PC-3 (cell line): ENCODE results near the gene MYH7. TPM values are rescaled to one million over a fixed set of nuclear protein-coding genes. Genes with fewer than 3 reads are reported as not detected.
"Not testable (repeated sequence)": the region's sequence is repeated elsewhere in the genome, so short reads cannot be mapped to it uniquely, and the experiment has no call there.

ENCODE experiments used
- ATAC-seq: fragments of 200-7000 bp; cut with Tn5 transposase; 2 replicates; pipeline ENCODE4 v1.9.1; 2020; ENCODE audit warnings: mild to moderate bottlenecking, moderate library complexity
- BruUV-seq: library from RNA; stranded (reverse); fragments of 400-500 nt; replicated peaks from 2 replicates; lab custom pipeline; 2021; lab: Mats Ljungman, UMichigan
- CTCF ChIA-PET: fragments of 300-600 bp; sonication (Branson Sonifier 250); formaldehyde crosslinking; loops from one replicate; lab custom pipeline; 2022; ENCODE audit warnings: antibody characterized with exemption; lab: Charles Lee
- POLR2A ChIA-PET: fragments of 300-600 bp; sonication (Branson Sonifier 250); formaldehyde crosslinking; loops from one replicate; lab custom pipeline; 2022; ENCODE audit warnings: antibody characterized with exemption; ENCODE audit not compliant: unreplicated experiment; lab: Charles Lee
- DNase-seq: peaks from one replicate; pipeline ENCODE4 v3.0.0-alpha.2; 2015
- H2AFZ ChIP-seq: fragments of 300-600 bp; sonication (generic); 2 replicates; pipeline ENCODE4 v1.6.0; 2016; ENCODE audit warnings: antibody characterized with exemption, low read length
- H3F3A ChIP-seq: fragments of 300-600 bp; sonication (generic); one replicate; pipeline ENCODE4 v1.6.0; 2017; ENCODE audit warnings: antibody characterized with exemption, low read length, control low read depth, mild to moderate bottlenecking; ENCODE audit not compliant: unreplicated experiment
- H3K27ac ChIP-seq: fragments of 300-600 bp; sonication (generic); 2 replicates; pipeline ENCODE4 v1.5.1; 2016; ENCODE audit warnings: mild to moderate bottlenecking, low read length
- H3K27me3 ChIP-seq: fragments of 300-600 bp; sonication (generic); 2 replicates; pipeline ENCODE4 v1.6.1; 2016; ENCODE audit warnings: low read length, mixed read lengths
- H3K36me3 ChIP-seq: fragments of 300-600 bp; sonication (generic); 2 replicates; pipeline ENCODE4 v1.6.1; 2016; ENCODE audit warnings: low read depth, mixed run types, low read length, mixed read lengths
- H3K4me1 ChIP-seq: fragments of 300-600 bp; sonication (generic); 2 replicates; pipeline ENCODE4 v1.5.1; 2016; ENCODE audit warnings: low read length; ENCODE audit not compliant: insufficient read depth
- H3K4me2 ChIP-seq: fragments of 300-600 bp; sonication (generic); 2 replicates; pipeline ENCODE4 v1.6.0; 2016; ENCODE audit warnings: low read length
- H3K4me3 ChIP-seq: fragments of 300-600 bp; sonication (generic); 2 replicates; pipeline ENCODE4 v1.5.1; 2016; ENCODE audit warnings: mild to moderate bottlenecking, low read length, mixed read lengths
- H3K79me2 ChIP-seq: fragments of 300-600 bp; sonication (generic); 2 replicates; pipeline ENCODE4 v1.6.1; 2017; ENCODE audit warnings: low read length, mixed read lengths
- H3K9ac ChIP-seq: fragments of 300-600 bp; sonication (generic); 2 replicates; pipeline ENCODE4 v1.6.0; 2016; ENCODE audit warnings: mild to moderate bottlenecking, low read length
- H3K9me2 ChIP-seq: fragments of 300-600 bp; sonication (generic); replicated peaks from 2 replicates; pipeline ENCODE4 v1.6.1; 2016; ENCODE audit warnings: mixed run types, low read length, mixed read lengths
- H3K9me3 ChIP-seq: fragments of 300-600 bp; sonication (generic); 2 replicates; pipeline ENCODE4 v1.6.1; 2016; ENCODE audit warnings: low read length, mixed read lengths
- H4K20me1 ChIP-seq: fragments of 300-600 bp; sonication (generic); 2 replicates; pipeline ENCODE4 v1.6.1; 2016; ENCODE audit warnings: low read length, mixed read lengths
- EZH2 ChIP-seq: fragments of 300-600 bp; sonication (generic); IDR thresholded peaks from one replicate; pipeline ENCODE4 v1.6.1; 2017; ENCODE audit warnings: antibody characterized with exemption, mild to moderate bottlenecking, low read length; ENCODE audit not compliant: unreplicated experiment
- EZH2phosphoT487 ChIP-seq: fragments of 300-600 bp; sonication (generic); IDR thresholded peaks from 2 replicates; pipeline ENCODE4 v1.6.1; 2018; ENCODE audit warnings: mild to moderate bottlenecking, antibody characterized with exemption, low read length, borderline replicate concordance
- intact Hi-C: fragments of 100-400 bp; cut with micrococcal nuclease; formaldehyde crosslinking; loops from 2 replicates; pipeline ENCODE4 v1.9.0; 2023
- total RNA-seq: library from RNA; depleted of rRNA; stranded (reverse); fragments of >200 nt; gene quantifications from 2 replicates; pipeline ENCODE4 v1.2.3, GENCODE V29; 2014
- TF ChIP-seq, protein P1 (sequence below): fragments of 300-600 bp; sonication (generic); conservative IDR thresholded peaks from 2 replicates; pipeline ENCODE4 v1.5.1; 2017; ENCODE audit warnings: antibody characterized with exemption, low read depth, mild to moderate bottlenecking, low read length

The MYH7 gene
- total RNA-seq, 1 experiment from 2014 or later: not detected

DNA sequence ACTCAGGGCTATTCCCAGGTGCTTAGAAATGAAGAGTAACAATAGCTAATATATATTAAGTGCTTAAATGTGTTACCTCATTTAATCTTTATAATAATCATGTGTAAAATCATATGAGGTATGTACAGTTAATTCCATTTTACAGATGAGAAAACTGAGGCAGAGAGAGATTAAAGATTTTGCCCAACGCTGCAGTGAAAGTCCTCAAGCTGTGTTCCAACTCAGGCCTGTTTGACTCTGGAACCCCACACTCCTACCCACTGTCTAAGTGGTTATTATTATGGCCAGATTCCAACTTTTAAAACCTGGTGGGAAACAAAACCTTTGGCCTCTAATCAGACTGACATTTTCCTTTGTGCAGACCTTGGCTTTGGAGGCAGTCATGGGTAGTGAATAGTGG, 48.5 kb downstream of the MYH7 start:
- no peaks in the 10 kb centered on the region for H3K9me2 ChIP-seq
- no peak overlapping the region for H3K4me2 ChIP-seq
- DNase-seq (no peak), ATAC-seq (no peak)
- no peaks in the 10 kb centered on the region for H3K9me3 ChIP-seq
- ChIA-PET POLR2A (no interaction called here), CTCF (interaction anchor here (1.0 kb wide), 1 partner anchor 61 kb away, joined by 8 read pairs; no protein-coding TSS in a partner anchor)
- no peaks in the 10 kb centered on the region for H4K20me1 ChIP-seq
- H3K4me1 ChIP-seq: no peaks in the 10 kb centered on the region
- no peak overlapping the region for H3K9ac ChIP-seq
- H3F3A ChIP-seq: no peaks in the 10 kb centered on the region
- H3K36me3 ChIP-seq: no peaks in the 10 kb centered on the region
- intact Hi-C loops: no loop called here
- no peak overlapping the region for H3K27ac ChIP-seq
- H3K4me3 ChIP-seq: no peak overlapping the region
- H3K79me2 ChIP-seq: no peaks in the 10 kb centered on the region
- TF ChIP-seq EZH2phosphoT487 (no peak), EZH2 (no peak)
- TF ChIP-seq, protein P1, sequence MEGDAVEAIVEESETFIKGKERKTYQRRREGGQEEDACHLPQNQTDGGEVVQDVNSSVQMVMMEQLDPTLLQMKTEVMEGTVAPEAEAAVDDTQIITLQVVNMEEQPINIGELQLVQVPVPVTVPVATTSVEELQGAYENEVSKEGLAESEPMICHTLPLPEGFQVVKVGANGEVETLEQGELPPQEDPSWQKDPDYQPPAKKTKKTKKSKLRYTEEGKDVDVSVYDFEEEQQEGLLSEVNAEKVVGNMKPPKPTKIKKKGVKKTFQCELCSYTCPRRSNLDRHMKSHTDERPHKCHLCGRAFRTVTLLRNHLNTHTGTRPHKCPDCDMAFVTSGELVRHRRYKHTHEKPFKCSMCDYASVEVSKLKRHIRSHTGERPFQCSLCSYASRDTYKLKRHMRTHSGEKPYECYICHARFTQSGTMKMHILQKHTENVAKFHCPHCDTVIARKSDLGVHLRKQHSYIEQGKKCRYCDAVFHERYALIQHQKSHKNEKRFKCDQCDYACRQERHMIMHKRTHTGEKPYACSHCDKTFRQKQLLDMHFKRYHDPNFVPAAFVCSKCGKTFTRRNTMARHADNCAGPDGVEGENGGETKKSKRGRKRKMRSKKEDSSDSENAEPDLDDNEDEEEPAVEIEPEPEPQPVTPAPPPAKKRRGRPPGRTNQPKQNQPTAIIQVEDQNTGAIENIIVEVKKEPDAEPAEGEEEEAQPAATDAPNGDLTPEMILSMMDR: no peak
- no TSS peak for BruUV-seq
- H2AFZ ChIP-seq: no peak overlapping the region
- peaks cover 68% of the 10 kb centered on the region for H3K27me3 ChIP-seq

- H3K27me3 ChIP-seq: peaks cover 61% of the 10 kb centered on the region
- intact Hi-C loops, DNase-seq, POLR2A ChIA-PET, BruUV-seq, H3K9me2 ChIP-seq, ATAC-seq, H3K36me3 ChIP-seq, H3K79me2 ChIP-seq, H3K27ac ChIP-seq, H3F3A ChIP-seq, H3K4me1 ChIP-seq, H3K4me3 ChIP-seq, H3K4me2 ChIP-seq, H3K9ac ChIP-seq, H3K9me3 ChIP-seq, H2AFZ ChIP-seq, H4K20me1 ChIP-seq: not testable (repeated sequence)
- CTCF ChIA-PET: interaction anchor here (1.0 kb wide), 1 partner anchor 60 kb away, joined by 8 read pairs; no protein-coding TSS in a partner anchor
Observed at GRCh38 chr14:23386266-23386657, 49.2 kb downstream of the MYH7 start.

- TF ChIP-seq, protein P1: no peak
- no peak for TF ChIP-seq EZH2phosphoT487
- TF ChIP-seq EZH2: no peak
- no peaks in the 10 kb centered on the region for H3K4me1 ChIP-seq
- no peak overlapping the region for H3K27ac ChIP-seq
- ATAC-seq (no peak), DNase-seq (no peak)
- no peaks in the 10 kb centered on the region for H3F3A ChIP-seq
- BruUV-seq: no TSS peak
- no peak overlapping the region for H3K4me2 ChIP-seq
- no peak overlapping the region for H3K4me3 ChIP-seq
- peaks cover 58% of the 10 kb centered on the region for H3K27me3 ChIP-seq
- H4K20me1 ChIP-seq: no peaks in the 10 kb centered on the region
- no peaks in the 10 kb centered on the region for H3K9me2 ChIP-seq
- no peaks in the 10 kb centered on the region for H3K36me3 ChIP-seq
- H3K9me3 ChIP-seq: no peaks in the 10 kb centered on the region
- ChIA-PET POLR2A (no interaction called here), CTCF (no interaction called here)
- intact Hi-C loops: no loop called here
- no peak overlapping the region for H3K9ac ChIP-seq
- no peaks in the 10 kb centered on the region for H3K79me2 ChIP-seq
- no peak overlapping the region for H2AFZ ChIP-seq
Observed at GRCh38 chr14:23385642-23386265, 49.7 kb downstream of the MYH7 start.
